Thyroid gland (tissue), 4 donors: Measurements from ENCODE around the gene MRFAP1L1.

Experiments
- CTCF ChIP-seq, 6 experiments: fragments of 200-600 bp in 3 of 6; fragments of 450-650 bp in 3 of 6; sonication (generic) in 3 of 6; IDR thresholded peaks; one replicate each; pipeline ENCODE4 v1.5.1; 2016 to 2019; ENCODE audit warnings: antibody characterized with exemption in 6 of 6, mild to moderate bottlenecking in 2 of 6, inconsistent platforms in 1 of 6, moderate library complexity in 1 of 6
- POLR2A ChIP-seq, 2 donors: fragments of 450-650 bp; IDR thresholded peaks; one replicate each; pipeline ENCODE4 v1.6.1; 2017; ENCODE audit warnings: antibody characterized with exemption in 2 of 2, mild to moderate bottlenecking in 2 of 2, moderate library complexity in 1 of 2

- TF ChIP-seq CTCF (IDR thresholded peaks at IDR 0.05) (no peak), POLR2A (IDR thresholded peaks at IDR 0.05) (no peak)
These were observed 12.5 kb downstream of the MRFAP1L1 start for GRCh38 chr4:6697131-6697530.
